Esophagus squamous epithelium (tissue), 4 donors: ENCODE measurements around the gene ZNF439.

ENCODE experiments used
- CTCF ChIP-seq, 6 experiments: fragments of 450-650 bp in 4 of 6; fragments of 200-600 bp in 2 of 6; sonication (generic) in 2 of 6; IDR thresholded peaks; one replicate each; pipeline ENCODE4 v1.5.1; 2016 to 2019; ENCODE audit warnings: antibody characterized with exemption in 6 of 6, mild to moderate bottlenecking in 4 of 6, moderate library complexity in 4 of 6
- POLR2A ChIP-seq, 4 donors: fragments of 450-650 bp; IDR thresholded peaks; one replicate each; pipeline ENCODE4 v1.6.1; 2017; ENCODE audit warnings: antibody characterized with exemption in 4 of 4, mild to moderate bottlenecking in 4 of 4, moderate library complexity in 3 of 4

GRCh38 chr19:11873762-11874161 is 25.2 kb downstream of the ZNF439 start:
- TF ChIP-seq POLR2A (IDR thresholded peaks at IDR 0.05), result no peak
- TF ChIP-seq CTCF (IDR thresholded peaks at IDR 0.05), result no peak
